Astrocyte of the cerebellum (primary cell): ENCODE data around the gene DNAJC7.

Source experiments
- DNase-seq: peaks from one replicate; pipeline ENCODE4 v3.0.0-alpha.2; 2011; ENCODE audit warnings: low read depth
- H3K4me3 ChIP-seq: 2 replicates; pipeline ENCODE4 v1.5.1; 2011; ENCODE audit warnings: mild to moderate bottlenecking, low read depth, low read length, moderate library complexity
- CTCF ChIP-seq: IDR thresholded peaks from 2 replicates; pipeline ENCODE4 v1.5.1; 2012; ENCODE audit warnings: low read length, low read depth, moderate library complexity, mild to moderate bottlenecking; ENCODE audit errors: missing control alignments
- in situ Hi-C: cut with HindIII; loops from 2 replicates; pipeline ENCODE4 v1.10.0; 2017; ENCODE audit warnings: low sequenced_read_pairs

The DNAJC7 gene

GRCh38 chr17:41967921-41968578 lies 49.2 kb downstream of the DNAJC7 start:
- H3K4me3 ChIP-seq: peak overlapping the region; percentile 92
- TF ChIP-seq CTCF: no peak
- in situ Hi-C loops: loop anchor here (5.0 to 25.0 kb wide), 2 partner anchors 144 to 231 kb away; partner anchors contain the start of genes DHX58 and HAP1
- DNase-seq: no peak

DNA sequence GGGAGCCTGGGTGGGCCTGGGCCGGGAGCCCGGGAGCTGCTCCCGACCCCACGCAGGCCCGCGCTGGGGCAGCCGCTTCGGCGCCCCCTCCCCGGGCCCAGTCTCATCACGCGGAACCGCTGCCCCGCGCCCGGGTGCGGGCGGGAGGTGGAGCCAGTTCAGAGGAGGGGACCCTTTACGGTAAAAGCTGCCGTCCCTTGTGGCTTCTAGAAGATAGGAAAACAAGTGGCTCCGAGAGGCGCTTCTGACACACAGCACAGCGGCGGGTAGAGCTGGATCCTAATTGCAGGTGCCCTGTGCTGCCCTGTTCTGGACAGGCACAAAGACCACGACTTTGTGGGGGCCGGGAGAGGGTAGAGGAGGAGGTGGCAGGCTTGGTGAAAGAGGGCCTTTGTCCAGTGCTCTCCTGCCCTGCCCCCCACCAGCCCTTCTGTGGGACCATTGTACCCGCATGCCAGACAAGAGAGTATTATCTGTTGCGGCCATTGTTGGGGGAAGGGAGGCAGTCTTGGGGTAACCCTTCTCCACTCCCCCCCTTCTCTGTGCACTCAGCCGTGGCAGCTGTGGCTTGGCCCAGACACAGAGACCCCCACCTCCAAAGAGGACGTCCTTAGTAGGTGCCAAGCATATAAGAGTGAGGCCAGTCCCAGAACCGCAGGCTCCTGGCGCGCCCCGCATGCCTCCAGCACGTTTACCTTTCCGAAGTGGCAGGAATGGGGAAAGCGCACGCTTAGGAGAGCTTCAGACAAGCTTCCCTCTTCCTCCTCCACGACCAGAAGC lies 49.9 kb downstream of the DNAJC7 start:
- no peak for DNase-seq
- TF ChIP-seq CTCF: no peak
- in situ Hi-C loops: loop anchor here (5.0 to 25.0 kb wide), 2 partner anchors 145 to 230 kb away; partner anchors contain the start of genes DHX58 and HAP1

GRCh38 chr17:41966463-41967140 lies 50.6 kb downstream of the DNAJC7 start, which contains the start of gene CNP:
TSS of gene CNP (plus strand) at chr17:41966795. CDS start at chr17:41966885, 90 bp downstream.
- in situ Hi-C loops: loop anchor here (5.0 to 25.0 kb wide), 2 partner anchors 146 to 229 kb away; partner anchors contain the start of genes DHX58 and HAP1
- H3K4me3 ChIP-seq: peak within 1 kb of the TSS; percentile 92
- peak; percentile 55 for DNase-seq
- TF ChIP-seq CTCF: no peak

More for the DNA sequence above, 49.9 kb downstream of the DNAJC7 start:
- H3K4me3 ChIP-seq: peak overlapping the region; percentile 92

DNA sequence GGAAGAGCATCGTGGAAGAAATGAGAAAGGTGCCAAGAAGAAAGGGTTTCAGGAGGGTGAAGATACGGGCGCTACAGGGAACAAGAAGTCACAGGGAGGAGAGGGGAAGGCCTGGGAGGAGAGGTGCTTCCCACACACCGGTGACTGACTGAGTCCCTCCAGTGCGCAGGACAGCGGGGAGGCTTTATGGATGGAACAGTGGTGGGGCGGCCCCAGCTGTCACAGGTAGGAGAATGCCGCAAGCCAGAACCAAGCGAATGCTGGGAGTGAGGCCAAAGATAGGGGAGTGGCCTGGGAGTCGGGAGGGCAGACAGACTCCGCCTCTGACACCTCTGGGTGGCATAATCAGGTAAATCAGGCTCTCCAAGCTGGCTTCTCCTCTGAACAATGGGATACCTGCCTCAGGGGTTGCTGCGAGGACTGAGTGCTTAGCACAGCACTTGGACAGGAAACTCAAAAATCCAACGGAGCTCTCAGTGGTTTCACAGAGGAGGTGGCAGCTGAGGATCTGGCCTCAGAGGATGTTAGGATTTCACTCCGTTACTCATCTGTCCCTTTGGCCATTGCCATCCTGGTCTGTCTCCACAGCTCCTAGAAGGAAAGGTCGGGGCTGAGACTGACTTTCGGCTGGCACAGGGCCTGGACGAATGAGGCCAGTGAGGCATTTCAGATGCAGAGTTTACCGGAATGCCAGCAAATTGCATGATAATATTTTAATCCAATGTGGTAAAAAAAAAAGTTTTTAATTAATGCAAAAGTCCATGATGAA lies 51.4 kb downstream of the DNAJC7 start:
- in situ Hi-C loops: loop anchor here (5.0 to 25.0 kb wide), 2 partner anchors 146 to 229 kb away; partner anchors contain the start of genes DHX58 and HAP1
- no peak for TF ChIP-seq CTCF
- DNase-seq: no peak
- peak overlapping the region; percentile 92 for H3K4me3 ChIP-seq

- peak; percentile 86 for TF ChIP-seq CTCF
- H3K4me3 ChIP-seq: no peak overlapping the region
- in situ Hi-C loops: loop anchor here (25.0 kb wide), 1 partner anchor 226 kb away; the partner anchor contains the start of gene HAP1
These were observed 54.3 kb downstream of the DNAJC7 start for GRCh38 chr17:41962768-41963434.

More at GRCh38 chr17:41962768-41963434, 54.3 kb downstream of the DNAJC7 start:
- no peak for DNase-seq
